Suprapubic skin (tissue), 4 donors: ENCODE data around the gene TMEM98. TPM values are rescaled to one million over a fixed set of nuclear protein-coding genes. Genes with fewer than 3 reads are reported as not detected.

Source experiments
- DNase-seq, 2 donors: peaks; one replicate each; pipeline ENCODE4 v3.0.0-alpha.2; 2019; ENCODE audit warnings: low spot score in 2 of 2
- H3K27ac ChIP-seq: fragments of 200-600 bp; sonication (generic); one replicate; pipeline ENCODE4 v1.5.1; 2019
- H3K27me3 ChIP-seq: fragments of 200-600 bp; sonication (generic); one replicate; pipeline ENCODE4 v1.5.1; 2019
- H3K36me3 ChIP-seq: fragments of 200-600 bp; sonication (generic); one replicate; pipeline ENCODE4 v1.5.1; 2019
- H3K4me1 ChIP-seq: fragments of 200-600 bp; sonication (generic); one replicate; pipeline ENCODE4 v1.5.1; 2019
- H3K4me3 ChIP-seq: fragments of 200-600 bp; sonication (generic); one replicate; pipeline ENCODE4 v1.5.1; 2019; ENCODE audit warnings: mild to moderate bottlenecking
- H3K9me3 ChIP-seq: fragments of 200-600 bp; sonication (generic); one replicate; pipeline ENCODE4 v1.5.1; 2019
- CTCF ChIP-seq, 2 donors: fragments of 200-600 bp in 1 of 2; fragments of 450-650 bp in 1 of 2; sonication (generic) in 1 of 2; IDR thresholded peaks; one replicate each; pipeline ENCODE4 v1.5.1; 2016 to 2019; ENCODE audit warnings: antibody characterized with exemption in 2 of 2, mild to moderate bottlenecking in 1 of 2, moderate library complexity in 1 of 2
- EP300 ChIP-seq: sonication (generic); formaldehyde crosslinking; IDR thresholded peaks from one replicate; pipeline ENCODE4 v1.6.1; 2017; ENCODE audit warnings: antibody characterized with exemption
- POLR2A ChIP-seq, 2 donors: fragments of 450-650 bp; IDR thresholded peaks; one replicate each; pipeline ENCODE4 v1.6.1; 2017; ENCODE audit warnings: antibody characterized with exemption in 2 of 2, mild to moderate bottlenecking in 2 of 2, moderate library complexity in 2 of 2
- POLR2AphosphoS5 ChIP-seq, 3 donors: sonication (generic); formaldehyde crosslinking; IDR thresholded peaks; one replicate each; pipeline ENCODE4 v1.6.1; 2017; ENCODE audit warnings: antibody characterized with exemption in 3 of 3
- WGBS: methylation state at CpG from one replicate; pipeline ENCODE4 v1.1.5; 2018; 5-methylcytosine and 5-hydroxymethylcytosine counted together
- total RNA-seq, 4 donors: library from RNA; depleted of rRNA; stranded (reverse); fragments of >200 nt; gene quantifications; one replicate each; pipeline ENCODE4 v1.1.0, GENCODE V29; 2016

The TMEM98 gene
- total RNA-seq, 4 donors from 2014 or later = 17.7 to 31.3 (median 30.3) TPM

GRCh38 chr17:32910769-32911168, 17.2 kb upstream of the TMEM98 start:
- no peak for DNase-seq
- no peak overlapping the region for H3K4me3 ChIP-seq
- H3K27ac ChIP-seq = no peak overlapping the region
- H3K36me3 ChIP-seq = no peaks in the 10 kb centered on the region
- 96% methylated on average over 3 of the region's 3 CpGs for WGBS
- no peaks in the 10 kb centered on the region for H3K9me3 ChIP-seq
- peaks cover 11% of the 10 kb centered on the region for H3K4me1 ChIP-seq
- H3K27me3 ChIP-seq = no peaks in the 10 kb centered on the region
- TF ChIP-seq CTCF (IDR thresholded peaks at IDR 0.05) = no peak
- no peak for TF ChIP-seq EP300

GRCh38 chr17:32912218-32912897, 15.6 kb upstream of the TMEM98 start:
- Histone ChIP-seq H3K27me3 (no peaks in the 10 kb centered on the region), H3K36me3 (no peaks in the 10 kb centered on the region), H3K9me3 (no peaks in the 10 kb centered on the region), H3K4me1 (peaks cover 11% of the 10 kb centered on the region), H3K27ac (peak overlapping the region; percentile 59), H3K4me3 (peak overlapping the region; percentile 16)
- peak in 1 of 2 donors; percentile 83 for DNase-seq
- TF ChIP-seq CTCF (IDR thresholded peaks at IDR 0.05) = no peak
- TF ChIP-seq EP300 = no peak
- no peak for TF ChIP-seq POLR2AphosphoS5 (IDR thresholded peaks at IDR 0.05)
- TF ChIP-seq POLR2A (IDR thresholded peaks at IDR 0.05) = no peak
- WGBS = 26% methylated on average over 10 of the region's 10 CpGs

- DNase-seq = no peak
- no peak overlapping the region for H3K4me3 ChIP-seq
- no peaks in the 10 kb centered on the region for H3K36me3 ChIP-seq
- peaks cover 11% of the 10 kb centered on the region for H3K4me1 ChIP-seq
- H3K27ac ChIP-seq = no peak overlapping the region
- H3K27me3 ChIP-seq = no peaks in the 10 kb centered on the region
- TF ChIP-seq POLR2A (IDR thresholded peaks at IDR 0.05) (no peak), CTCF (IDR thresholded peaks at IDR 0.05) (no peak), EP300 (no peak)
- 94% methylated on average over 7 of the region's 7 CpGs for WGBS
- no peaks in the 10 kb centered on the region for H3K9me3 ChIP-seq
Observed at GRCh38 chr17:32913593-32913992, 14.4 kb upstream of the TMEM98 start.

- TF ChIP-seq EP300 (no peak), POLR2A (IDR thresholded peaks at IDR 0.05) (no peak), POLR2AphosphoS5 (IDR thresholded peaks at IDR 0.05) (no peak), CTCF (IDR thresholded peaks at IDR 0.05) (no peak)
- 89% methylated on average over 3 of the region's 3 CpGs for WGBS
Observed at GRCh38 chr17:32914181-32914580, 13.8 kb upstream of the TMEM98 start.

GRCh38 chr17:32915245-32915644, 12.7 kb upstream of the TMEM98 start:
- H3K27ac ChIP-seq = no peak overlapping the region
- WGBS = 67% methylated on average over 2 of the region's 2 CpGs
- DNase-seq = no peak

More at GRCh38 chr17:32914181-32914580, 13.8 kb upstream of the TMEM98 start:
- H3K27me3 ChIP-seq = no peaks in the 10 kb centered on the region
- H3K4me1 ChIP-seq = peaks cover 11% of the 10 kb centered on the region
- no peaks in the 10 kb centered on the region for H3K36me3 ChIP-seq
- no peaks in the 10 kb centered on the region for H3K9me3 ChIP-seq
- no peak overlapping the region for H3K4me3 ChIP-seq
- no peak for DNase-seq
- H3K27ac ChIP-seq = no peak overlapping the region

More at GRCh38 chr17:32915245-32915644, 12.7 kb upstream of the TMEM98 start:
- no peak overlapping the region for H3K4me3 ChIP-seq
- peaks cover 11% of the 10 kb centered on the region for H3K4me1 ChIP-seq
- H3K36me3 ChIP-seq = no peaks in the 10 kb centered on the region
- TF ChIP-seq CTCF (IDR thresholded peaks at IDR 0.05) (no peak), POLR2A (IDR thresholded peaks at IDR 0.05) (no peak), EP300 (no peak), POLR2AphosphoS5 (IDR thresholded peaks at IDR 0.05) (no peak)
- H3K9me3 ChIP-seq = no peaks in the 10 kb centered on the region
- no peaks in the 10 kb centered on the region for H3K27me3 ChIP-seq
